GM12864 (cell line): Measurements from ENCODE around the gene ARHGEF4.

Experiments used
- DNase-seq: peaks from one replicate; pipeline ENCODE4 v3.0.0-alpha.2; 2011; ENCODE audit warnings: low read depth
- H3K4me3 ChIP-seq: 2 replicates; pipeline ENCODE4 v1.5.1; 2011; ENCODE audit warnings: mild to moderate bottlenecking, low read depth, low read length, control low read depth
- CTCF ChIP-seq: IDR thresholded peaks from 2 replicates; pipeline ENCODE4 v1.5.1; 2011; ENCODE audit warnings: low read depth, mild to moderate bottlenecking, moderate library complexity, low read length, control low read depth, inconsistent platforms; ENCODE audit errors: missing control alignments

Gene ARHGEF4

GRCh38 chr2:130819608-130820278, 17.0 kb upstream of the ARHGEF4 start:
- no peak for TF ChIP-seq CTCF
- H3K4me3 ChIP-seq = no peak overlapping the region
- DNase-seq = no peak

- no peak overlapping the region for H3K4me3 ChIP-seq
- no peak for DNase-seq
- TF ChIP-seq CTCF = no peak
Measured at GRCh38 chr2:130820279-130820861, 16.3 kb upstream of the ARHGEF4 start.

GRCh38 chr2:130821867-130822266, 14.8 kb upstream of the ARHGEF4 start:
- H3K4me3 ChIP-seq = no peak overlapping the region
- no peak for DNase-seq
- TF ChIP-seq CTCF = no peak

- DNase-seq = no peak
- H3K4me3 ChIP-seq = no peak overlapping the region
- no peak for TF ChIP-seq CTCF
Measured at GRCh38 chr2:130822766-130823165, 13.9 kb upstream of the ARHGEF4 start.

GRCh38 chr2:130823171-130823885, 13.4 kb upstream of the ARHGEF4 start:
- H3K4me3 ChIP-seq = no peak overlapping the region
- no peak for DNase-seq

GRCh38 chr2:130823886-130824491, 12.7 kb upstream of the ARHGEF4 start:
- H3K4me3 ChIP-seq = no peak overlapping the region
- TF ChIP-seq CTCF = no peak
- DNase-seq = peak; percentile 15

More at GRCh38 chr2:130823171-130823885, 13.4 kb upstream of the ARHGEF4 start:
- TF ChIP-seq CTCF = no peak
